ENCODE results near the gene PTCRA.
"Not testable (repeated sequence)": the region's sequence is repeated elsewhere in the genome, so short reads cannot be mapped to it uniquely, and the experiment has no call there.

Gene PTCRA

GRCh38 chr6:42915732-42916131, at the start of gene PTCRA:
TSS of gene PTCRA (plus strand) at chr6:42916053. CDS start at chr6:42916070, 17 bp downstream.
- no peak for DNase-seq (ENCODE audit: low read depth, low spot score)

- peak; percentile 7 for DNase-seq (ENCODE audit: low read depth, low spot score)
Measured at GRCh38 chr6:42870145-42870936, 45.5 kb upstream of the PTCRA start.

- DNase-seq (ENCODE audit: low read depth, low spot score): no peak
Measured at GRCh38 chr6:42871711-42872110, 44.1 kb upstream of the PTCRA start.

GRCh38 chr6:42873313-42873712, 42.5 kb upstream of the PTCRA start:
- no peak for DNase-seq (ENCODE audit: low read depth, low spot score)

- no peak for DNase-seq (ENCODE audit: low read depth, low spot score)
Measured at GRCh38 chr6:42877695-42878094, 38.2 kb upstream of the PTCRA start.

- DNase-seq (ENCODE audit: low read depth, low spot score): peak; percentile 92
Measured at GRCh38 chr6:42879372-42880239, 36.2 kb upstream of the PTCRA start, which contains the start of gene RPL7L1. TSS of gene RPL7L1 (plus strand) at chr6:42879616. CDS start at chr6:42879911, 295 bp downstream.

- not testable (repeated sequence) for DNase-seq (ENCODE audit: low read depth, low spot score)
Measured at GRCh38 chr6:42880240-42880817, 35.5 kb upstream of the PTCRA start.

GRCh38 chr6:42880871-42881270, 35.0 kb upstream of the PTCRA start:
- DNase-seq (ENCODE audit: low read depth, low spot score): not testable (repeated sequence)

GRCh38 chr6:42885702-42886101, 30.2 kb upstream of the PTCRA start:
- DNase-seq (ENCODE audit: low read depth, low spot score): no peak

- not testable (repeated sequence) for DNase-seq (ENCODE audit: low read depth, low spot score)
Measured at GRCh38 chr6:42888201-42888600, 27.7 kb upstream of the PTCRA start.

GRCh38 chr6:42889815-42890214, 26.0 kb upstream of the PTCRA start:
- DNase-seq (ENCODE audit: low read depth, low spot score): no peak

- peak; percentile 98 for DNase-seq (ENCODE audit: low read depth, low spot score)
Measured at GRCh38 chr6:42890311-42891198, 25.3 kb upstream of the PTCRA start.

GRCh38 chr6:42891199-42891722, 24.6 kb upstream of the PTCRA start:
- DNase-seq (ENCODE audit: low read depth, low spot score): no peak

GRCh38 chr6:42894041-42894828, 21.6 kb upstream of the PTCRA start:
- DNase-seq (ENCODE audit: low read depth, low spot score): not testable (repeated sequence)

- DNase-seq (ENCODE audit: low read depth, low spot score): no peak
Measured at GRCh38 chr6:42896178-42896719, 19.6 kb upstream of the PTCRA start.

- DNase-seq (ENCODE audit: low read depth, low spot score): peak; percentile 78
Measured at GRCh38 chr6:42898891-42899361, 16.9 kb upstream of the PTCRA start.

GRCh38 chr6:42899871-42900270, 16.0 kb upstream of the PTCRA start:
- peak; percentile 23 for DNase-seq (ENCODE audit: low read depth, low spot score)

GRCh38 chr6:42901538-42901957, 14.3 kb upstream of the PTCRA start:
- peak; percentile 82 for DNase-seq (ENCODE audit: low read depth, low spot score)

- not testable (repeated sequence) for DNase-seq (ENCODE audit: low read depth, low spot score)
Measured at GRCh38 chr6:42902429-42903263, 13.2 kb upstream of the PTCRA start.

All from ELF-1 (cell line).